Right kidney (tissue), 1 donor: Measurements from ENCODE around the gene GPR27.
A peak's percentile ranks its signal among the peaks of the same experiment; 100 is the strongest.

Source experiments
- DNase-seq: peaks from one replicate; pipeline ENCODE4 v3.0.0-alpha.2; 2016

The GPR27 gene

DNA sequence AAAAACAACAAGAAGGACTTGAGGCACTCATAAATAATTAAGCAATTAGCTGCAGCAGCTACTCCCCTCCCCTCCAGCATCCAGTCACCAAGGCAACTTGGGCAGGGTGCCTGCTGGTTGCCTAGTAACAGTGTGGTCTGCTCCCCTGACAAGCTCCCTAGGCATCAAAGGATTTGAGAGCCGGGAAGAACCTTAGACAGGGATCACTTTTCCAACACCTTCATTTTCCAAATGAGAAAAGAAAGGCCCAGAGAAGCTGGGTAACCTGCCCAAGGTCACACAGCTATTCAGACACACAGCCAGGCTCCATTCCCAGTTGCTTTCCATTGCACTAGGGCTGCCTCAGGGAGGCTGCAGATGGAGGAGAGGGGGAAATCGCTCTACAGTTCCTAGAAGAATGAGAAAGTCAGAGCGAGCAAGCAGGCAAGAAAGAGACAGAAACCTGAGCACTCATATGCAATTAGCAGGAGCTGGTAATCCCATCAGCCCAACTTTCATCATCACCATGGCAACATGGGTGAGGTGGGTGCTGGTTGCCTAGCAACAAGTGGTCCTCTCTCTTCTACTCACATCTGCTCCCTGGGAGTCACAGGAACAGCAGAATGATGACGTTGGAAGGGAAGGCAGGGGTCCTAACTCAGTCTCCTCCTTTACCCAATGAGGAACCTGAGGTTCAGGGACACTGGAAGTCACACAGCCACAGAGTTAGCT is 24.9 kb upstream of the GPR27 start:
- no peak for DNase-seq

DNA sequence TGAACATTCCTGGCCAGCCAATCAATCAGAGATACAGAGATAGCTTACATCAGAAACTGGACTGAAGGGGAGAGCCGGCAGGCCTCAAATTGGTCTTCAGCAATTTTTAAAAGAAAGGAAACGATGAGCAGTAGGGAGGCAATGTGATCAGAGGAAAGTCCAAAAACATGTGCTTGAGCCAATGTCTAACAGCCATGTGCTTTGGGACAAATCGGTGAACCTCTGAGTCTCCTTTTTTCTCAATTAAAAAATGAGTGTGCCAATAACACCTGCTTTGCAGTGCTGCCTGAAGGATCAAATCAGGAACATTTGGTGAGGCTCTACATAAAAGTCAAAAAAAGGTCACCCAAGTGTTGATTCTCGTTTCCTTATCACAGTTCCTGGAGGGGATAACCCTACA is 21.0 kb upstream of the GPR27 start:
- DNase-seq = no peak

DNA sequence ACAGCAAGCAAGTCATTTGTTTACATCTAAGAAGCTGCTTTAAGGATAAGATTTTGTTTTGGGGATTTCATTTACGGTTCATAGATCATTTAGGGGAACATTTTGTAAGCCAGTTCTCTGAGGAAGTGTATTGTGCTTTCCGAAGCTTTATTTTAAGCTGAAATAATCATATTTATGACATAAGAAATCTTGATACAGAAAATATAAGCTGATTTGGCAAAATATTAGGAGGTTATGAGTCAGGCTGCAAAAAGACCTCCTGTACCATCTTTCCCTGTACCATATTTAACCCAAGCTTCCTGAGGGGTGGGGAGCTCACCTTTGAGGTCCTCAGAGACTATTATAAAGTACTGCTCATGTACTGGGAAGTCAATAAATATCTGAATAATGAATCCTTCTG is 20.3 kb upstream of the GPR27 start:
- DNase-seq = no peak

DNA sequence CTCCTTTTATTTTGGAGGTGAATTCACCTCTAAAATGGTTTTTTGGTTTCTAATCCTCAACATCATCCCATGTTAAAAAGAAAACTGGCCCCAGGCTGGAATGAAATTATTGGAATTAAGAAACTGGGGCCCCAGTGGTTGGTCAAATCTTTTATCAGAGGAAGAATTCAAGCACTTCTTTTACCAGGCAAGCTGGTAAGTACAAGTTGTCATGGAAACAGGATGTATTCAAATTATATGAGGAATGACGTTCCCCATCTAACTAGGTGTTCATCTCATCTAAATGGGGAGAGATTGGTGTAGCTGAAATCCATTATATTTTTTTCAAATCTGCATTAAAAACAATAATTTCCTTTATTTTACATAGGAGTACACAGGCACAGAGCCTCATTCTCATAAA is 18.8 kb upstream of the GPR27 start:
- no peak for DNase-seq

DNA sequence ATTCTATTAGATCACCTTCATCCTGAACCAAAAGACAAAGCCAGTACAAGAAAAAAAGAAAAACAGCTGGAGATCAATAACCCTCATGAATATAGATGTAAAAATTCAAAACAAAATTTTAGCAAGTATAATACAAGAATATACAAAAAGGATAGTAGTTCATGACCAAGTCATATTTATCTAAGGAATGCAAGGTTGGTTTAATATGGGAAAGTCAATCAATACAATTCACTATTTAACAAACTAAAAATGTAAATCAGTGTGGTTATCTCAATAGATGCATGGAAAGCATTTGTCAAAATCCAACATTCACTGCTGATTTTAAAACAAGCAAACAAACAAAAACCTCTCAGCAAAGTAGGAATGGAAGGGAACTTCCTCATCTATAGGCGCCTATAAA is 11.0 kb upstream of the GPR27 start:
- no peak for DNase-seq

DNA sequence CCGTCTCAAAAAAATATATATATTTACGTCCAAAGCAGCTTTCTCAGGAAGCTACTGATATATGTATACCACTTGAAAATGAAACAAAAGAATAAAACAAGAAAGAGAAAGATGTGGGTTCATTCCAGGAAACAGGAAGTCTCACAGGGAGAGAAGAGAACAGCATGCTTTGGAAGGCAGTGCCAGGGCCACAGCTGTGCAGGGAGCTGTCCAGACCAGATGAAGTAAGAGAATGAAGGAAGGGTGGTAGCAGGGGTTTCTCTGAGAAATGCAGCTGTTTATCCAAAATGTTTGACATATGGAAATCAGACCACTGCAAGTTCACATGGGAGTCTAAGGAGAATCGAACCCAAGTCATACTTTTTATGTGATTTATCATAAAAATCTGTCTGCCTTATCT is 8.9 kb upstream of the GPR27 start:
- no peak for DNase-seq

DNA sequence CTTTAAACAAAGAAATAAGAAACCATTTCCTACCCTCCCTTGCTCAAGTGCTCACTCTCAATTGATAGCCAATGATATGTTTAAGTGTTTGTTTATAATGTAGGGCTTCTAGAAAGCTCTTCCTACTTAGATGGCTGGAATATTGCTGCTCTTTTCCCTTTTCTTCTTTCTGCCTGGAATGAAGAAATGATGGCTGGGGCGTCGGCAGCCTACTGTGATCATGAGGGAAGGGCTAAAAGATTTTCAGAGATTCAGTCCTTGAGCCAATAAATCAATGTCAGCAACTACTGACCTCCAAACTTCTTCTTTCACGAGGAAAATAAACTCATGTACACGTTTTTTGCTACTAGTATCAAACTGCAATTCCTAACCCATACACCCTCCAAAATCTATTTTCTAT is 2.1 kb upstream of the GPR27 start:
- no peak for DNase-seq

DNA sequence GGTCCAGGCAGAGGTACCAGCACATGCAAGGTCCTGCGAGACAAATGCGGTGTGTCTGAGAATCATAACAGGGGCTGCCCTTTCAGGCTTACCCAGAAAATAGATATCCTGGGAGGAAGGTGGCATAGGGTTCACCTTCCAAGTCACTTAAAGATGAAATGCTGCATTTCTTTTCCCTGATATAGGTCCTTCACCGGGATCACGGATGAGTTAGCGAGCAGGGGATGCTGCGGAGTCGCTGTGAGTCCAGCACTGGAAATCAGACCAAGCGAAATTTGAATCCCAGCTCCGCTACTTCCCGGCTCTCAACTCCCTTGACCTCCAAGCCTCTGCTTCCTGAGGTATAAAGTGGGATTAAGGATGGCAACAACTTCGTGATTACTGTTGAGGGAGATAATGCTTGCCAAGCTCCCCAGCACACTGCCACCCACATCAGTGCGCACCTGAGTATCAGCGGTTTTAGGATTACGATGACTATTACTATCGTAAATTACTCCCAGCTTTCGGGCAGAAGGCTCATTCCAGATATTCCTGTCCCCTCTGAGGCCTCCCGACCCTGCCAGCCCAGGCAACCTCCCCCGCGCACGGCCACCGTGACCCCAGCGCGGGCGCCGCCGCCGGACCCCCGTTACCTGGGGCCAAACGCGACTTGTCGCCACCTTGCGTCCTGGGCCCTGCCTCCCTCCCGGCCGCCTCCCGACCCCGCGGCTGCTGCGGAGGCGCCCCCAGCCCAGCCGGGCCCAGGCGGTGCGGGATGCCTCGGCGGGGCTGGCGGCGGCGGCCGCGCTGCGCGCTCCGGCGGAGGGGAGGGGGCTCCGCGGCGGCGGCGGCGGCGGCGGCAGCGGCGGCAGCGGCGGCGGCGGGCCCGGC is 589 bp upstream of the GPR27 start:
- DNase-seq = peak; percentile 67

DNA sequence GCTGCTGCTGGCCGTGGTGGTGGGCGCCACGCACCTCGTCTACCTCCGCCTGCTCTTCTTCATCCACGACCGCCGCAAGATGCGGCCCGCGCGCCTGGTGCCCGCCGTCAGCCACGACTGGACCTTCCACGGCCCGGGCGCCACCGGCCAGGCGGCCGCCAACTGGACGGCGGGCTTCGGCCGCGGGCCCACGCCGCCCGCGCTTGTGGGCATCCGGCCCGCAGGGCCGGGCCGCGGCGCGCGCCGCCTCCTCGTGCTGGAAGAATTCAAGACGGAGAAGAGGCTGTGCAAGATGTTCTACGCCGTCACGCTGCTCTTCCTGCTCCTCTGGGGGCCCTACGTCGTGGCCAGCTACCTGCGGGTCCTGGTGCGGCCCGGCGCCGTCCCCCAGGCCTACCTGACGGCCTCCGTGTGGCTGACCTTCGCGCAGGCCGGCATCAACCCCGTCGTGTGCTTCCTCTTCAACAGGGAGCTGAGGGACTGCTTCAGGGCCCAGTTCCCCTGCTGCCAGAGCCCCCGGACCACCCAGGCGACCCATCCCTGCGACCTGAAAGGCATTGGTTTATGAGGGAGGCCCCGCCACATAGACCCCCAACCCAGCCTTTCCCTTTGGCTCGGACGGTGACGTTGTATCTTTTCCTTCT is 1.1 kb downstream of the GPR27 start:
- peak; percentile 65 for DNase-seq

DNA sequence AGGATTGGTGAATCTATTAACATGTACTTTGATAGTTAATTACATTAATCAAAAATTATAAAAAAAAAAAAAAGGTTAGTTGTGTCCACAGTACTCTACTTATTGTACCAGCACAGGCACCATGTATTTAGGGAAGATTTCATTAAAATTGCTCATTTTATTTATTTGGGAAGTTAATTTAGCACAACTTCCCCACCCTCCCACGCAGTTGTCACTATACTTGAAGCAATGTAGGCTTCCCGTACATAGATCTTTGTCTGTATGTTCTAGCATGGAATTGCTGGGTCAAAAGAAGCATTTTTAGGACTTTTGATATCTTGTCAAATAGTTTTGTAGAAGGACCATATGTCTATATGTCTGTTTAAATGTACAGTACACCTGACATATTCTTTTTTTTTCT is 4.4 kb downstream of the GPR27 start:
- DNase-seq = no peak

DNA sequence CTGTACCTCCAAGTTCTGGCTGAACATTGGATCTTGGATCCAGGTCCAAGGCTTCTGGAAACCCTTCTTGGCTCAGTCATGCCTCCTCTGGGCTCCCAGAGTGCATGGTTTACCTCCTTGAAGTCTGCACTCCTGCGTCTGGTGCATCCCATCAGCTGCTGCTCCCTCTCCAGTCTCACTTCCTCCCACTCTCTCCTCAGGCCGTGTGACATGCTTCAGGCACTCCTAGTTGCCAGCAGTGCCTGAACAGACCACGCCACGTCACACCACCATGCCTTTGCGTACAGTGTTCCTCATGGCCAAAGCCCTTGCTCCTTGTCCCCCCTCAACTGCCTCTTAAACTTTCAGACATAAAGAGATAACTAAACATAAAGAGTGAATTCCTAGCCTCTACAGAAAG is 5.7 kb downstream of the GPR27 start:
- DNase-seq = no peak

DNA sequence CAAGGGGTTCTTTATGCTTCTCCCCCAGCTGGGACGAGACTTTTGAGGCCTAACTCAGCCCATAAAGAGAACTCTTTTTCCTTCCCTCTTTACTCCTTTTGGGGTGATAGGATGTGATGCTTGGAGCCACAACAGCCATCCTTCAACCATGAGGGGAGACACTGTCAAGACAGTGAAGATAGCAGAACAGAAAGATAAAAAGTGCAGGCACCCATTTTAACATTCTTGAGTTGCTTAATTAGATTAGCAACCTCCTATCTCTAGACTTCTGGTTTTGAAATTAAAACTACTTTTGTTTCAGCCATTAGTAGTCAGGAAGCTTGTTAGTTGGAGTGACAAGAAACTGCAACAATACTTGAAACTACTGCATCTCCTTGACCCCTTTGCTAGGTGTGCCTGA is 6.5 kb downstream of the GPR27 start:
- DNase-seq = no peak

DNA sequence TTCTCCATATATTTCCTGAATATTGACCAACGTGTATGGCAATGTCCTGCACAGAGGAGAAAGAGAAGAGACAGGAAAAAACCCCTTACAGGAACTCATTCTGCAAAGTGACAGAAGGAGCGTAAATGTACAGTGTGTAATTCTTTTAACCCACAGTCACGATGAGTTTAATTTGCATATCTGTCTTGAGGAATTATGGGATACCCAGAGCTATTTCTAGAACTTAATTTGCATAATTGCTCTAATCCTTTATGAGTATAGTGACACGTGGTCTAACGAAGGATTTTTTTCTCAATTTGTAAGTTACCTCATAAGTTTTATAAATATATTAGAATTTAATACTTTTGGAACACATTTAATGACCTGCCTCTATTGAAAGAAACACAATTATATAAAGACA is 9.8 kb downstream of the GPR27 start:
- DNase-seq = no peak

DNA sequence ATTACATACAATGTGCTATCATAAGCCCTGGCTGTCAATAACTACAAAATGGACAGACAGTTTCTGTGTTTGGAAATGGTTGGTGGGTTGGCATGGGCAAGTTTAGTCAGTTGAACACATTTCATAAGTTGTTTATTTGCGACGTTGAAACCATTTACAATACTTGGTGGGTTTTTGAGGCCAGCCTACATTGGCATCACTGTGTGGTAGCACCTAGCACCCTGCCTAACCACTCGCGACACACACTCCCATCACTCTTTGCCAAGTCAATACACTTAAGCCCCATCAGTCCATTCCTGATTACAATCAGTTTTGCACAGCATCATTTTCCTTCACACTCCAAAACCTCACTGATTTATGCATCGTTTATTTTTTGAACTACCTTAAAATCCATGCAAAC is 17.5 kb downstream of the GPR27 start:
- DNase-seq = no peak

DNA sequence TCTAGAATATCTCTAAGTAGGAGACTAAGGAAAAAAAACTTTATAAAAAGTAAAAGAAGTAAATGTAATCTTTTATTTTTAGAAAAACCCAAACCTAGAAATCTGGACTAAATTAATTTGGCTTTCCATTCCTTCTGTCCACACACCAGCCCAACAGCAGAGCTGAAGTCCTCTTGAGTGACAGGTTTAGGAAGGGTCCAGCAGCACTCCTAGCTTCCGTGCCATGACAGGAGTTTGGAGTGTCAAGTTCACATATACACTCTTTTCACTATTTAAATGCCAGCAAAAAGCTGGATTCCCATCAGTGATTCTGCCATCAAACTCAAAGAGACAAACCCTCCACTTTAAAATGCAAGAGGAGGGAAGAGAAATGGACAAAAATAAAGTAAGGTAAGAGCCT is 18.2 kb downstream of the GPR27 start:
- DNase-seq = no peak

DNA sequence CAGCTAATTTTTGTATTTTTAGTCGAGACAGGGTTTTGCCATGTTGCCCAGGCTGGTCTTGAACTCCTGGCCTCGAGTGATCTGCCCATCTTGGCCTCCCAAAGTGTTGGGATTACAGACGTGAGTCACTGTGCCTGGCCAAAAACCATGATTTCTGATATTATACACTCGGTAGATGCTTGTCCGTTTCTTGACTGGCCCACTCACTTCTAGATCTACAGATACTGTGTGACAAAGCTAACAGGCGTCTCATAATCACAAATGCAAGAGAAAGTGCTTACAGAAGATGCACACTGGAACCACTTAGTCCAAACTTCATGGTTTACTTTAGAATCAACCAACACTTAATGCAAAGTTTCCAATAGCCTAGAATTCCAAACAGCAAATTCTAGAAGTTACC is 22.9 kb downstream of the GPR27 start:
- DNase-seq = no peak

DNA sequence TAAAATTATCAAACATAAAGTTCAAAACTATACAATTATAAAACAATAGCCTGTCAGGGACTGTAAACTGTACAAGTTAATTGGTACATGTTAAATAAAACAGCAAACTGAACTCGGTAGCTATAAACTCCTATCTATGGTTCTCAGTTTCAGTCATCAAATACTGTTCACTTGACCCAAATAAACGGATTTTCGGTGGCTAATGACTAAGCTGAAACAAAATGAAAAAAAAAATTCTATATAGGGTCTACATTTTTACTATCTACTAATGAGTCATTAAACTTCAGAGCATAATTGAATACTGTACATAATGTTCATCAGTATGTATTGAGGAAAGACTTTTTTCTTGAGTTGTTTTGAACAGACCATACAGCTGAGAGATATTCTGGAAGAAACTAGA is 24.7 kb downstream of the GPR27 start:
- no peak for DNase-seq

DNA sequence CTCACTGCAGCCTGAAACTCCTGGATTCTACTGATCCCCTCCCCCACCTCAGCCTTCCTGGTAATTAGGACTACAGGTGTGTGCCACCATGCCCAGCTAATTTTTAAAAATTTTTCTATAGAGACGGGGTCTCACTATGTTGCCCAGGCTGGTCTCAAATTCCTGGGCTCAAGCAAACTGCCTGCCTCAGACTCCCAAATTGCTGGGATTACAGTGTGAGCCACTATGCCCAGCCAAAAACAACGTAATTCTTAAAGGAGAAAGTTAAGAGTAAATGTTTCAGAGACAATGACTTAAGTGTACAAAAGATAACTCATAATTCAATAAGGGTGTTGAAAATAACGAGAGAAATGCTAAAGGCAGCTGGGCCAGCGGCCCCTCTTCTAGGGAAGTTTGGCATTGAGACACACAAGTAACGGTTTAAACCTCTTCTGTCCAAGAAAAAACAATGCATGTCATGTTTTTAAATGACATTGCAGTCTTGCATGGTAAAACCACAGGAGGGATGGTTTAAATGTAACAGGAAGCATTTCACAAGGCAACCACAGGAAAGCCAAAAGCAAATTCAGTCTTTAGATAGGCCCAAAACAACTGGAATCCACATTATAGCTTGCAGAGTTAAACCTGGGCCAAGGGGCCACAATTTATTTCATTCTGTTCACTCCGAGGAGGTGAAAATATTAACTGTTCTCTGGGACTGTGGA is 26.2 kb downstream of the GPR27 start:
- DNase-seq = no peak

DNA sequence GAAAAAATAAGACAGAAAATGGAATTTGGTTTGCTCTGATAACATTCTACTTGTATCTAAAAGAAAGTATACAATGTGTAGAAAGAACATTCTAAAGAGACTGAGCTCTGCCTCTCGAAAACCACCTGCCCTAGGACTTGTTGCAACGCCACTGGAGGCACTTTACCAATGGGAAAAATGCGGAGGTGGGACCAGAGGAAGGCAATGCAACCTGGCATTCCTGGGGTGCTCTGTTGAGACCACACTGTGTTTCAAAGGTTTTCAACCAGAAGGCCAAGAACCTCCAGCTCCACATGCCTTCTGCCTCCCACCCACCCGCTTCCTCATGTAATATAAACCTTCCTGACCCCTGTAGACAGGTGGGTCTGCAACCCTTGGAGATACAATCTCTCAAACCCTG is 26.8 kb downstream of the GPR27 start:
- DNase-seq = no peak

DNA sequence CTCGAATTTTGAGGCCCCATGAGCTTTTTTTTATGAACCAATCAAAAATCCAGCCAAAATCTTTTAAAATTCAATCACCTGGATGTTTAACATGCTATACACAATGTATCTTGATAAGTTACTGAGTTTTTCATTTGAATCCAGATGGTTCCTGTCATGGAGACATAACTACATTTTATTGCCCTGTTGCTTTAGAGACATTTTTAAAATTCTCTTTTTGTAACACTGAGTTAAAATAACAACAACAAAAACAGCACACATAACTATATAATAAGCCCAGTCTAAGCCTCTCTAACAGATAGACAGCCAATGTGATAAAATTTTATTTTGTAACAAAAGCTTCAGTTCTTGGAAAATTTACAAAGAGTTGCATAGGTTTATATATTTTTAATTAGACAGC is 29.5 kb downstream of the GPR27 start:
- DNase-seq = peak; percentile 16

DNA sequence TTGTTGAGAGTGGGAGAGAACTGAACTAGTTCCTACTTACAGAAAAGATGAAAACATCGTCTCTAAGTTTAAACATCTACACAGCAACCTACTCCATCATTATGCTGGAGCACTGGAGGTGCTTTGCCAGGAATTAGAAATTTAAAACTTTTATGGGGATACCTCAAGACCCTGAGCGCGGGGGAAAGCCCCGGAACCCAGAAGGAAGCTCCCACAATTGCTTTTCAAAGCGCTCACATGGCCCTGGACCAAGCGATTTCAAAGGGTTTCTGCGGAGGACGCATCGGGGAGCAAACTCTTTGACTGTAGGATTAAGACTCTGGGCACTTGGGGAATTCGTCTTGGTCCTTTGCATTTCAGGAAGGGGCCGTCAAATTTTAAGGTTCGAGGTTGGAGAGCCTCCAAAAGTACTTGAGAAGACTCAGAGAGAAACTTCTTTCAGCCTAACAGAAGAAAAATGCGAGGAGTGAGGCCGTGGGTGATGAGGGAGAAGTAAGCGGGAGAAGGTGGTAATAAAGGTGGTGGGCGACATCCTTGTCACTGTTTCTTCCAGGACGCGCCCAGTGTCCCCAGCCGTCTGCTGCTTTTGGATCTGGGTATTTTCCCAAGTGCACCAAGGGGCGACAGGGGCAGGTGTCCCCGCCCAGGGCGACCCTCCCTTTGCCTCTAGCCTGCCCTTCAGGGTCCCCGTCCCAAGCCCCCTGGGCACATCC is 30.7 kb downstream of the GPR27 start:
- DNase-seq = peak; percentile 56

DNA sequence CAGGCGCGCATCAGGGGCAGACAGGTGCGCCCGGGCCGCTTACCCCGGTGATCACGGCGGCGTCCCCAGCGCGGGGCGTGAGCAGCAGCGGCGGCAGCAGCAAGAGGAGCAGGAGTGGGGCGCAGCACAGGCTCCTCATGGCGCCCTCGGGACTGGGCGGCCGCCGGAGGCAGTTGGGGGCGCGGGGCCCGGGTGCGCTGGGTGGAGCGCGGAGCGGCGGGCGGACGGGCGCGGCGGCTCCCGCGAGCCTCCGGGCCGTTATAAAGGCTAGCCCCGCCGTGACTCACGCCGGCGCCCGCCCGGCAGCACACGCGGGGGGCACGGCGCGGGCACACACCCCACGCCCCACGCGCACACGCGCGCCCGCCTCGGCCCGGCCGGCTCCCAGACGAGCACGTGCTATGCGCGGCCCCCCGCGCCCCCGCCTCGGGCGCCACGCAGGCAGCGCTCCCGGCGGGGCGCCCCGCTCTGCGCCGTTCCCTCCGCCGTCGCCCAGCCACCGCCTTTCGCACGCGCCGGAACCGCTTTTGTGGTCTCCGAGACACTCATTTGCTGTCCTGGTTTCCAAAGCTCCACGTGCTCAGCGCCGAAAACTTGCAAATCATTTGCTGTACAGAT is 31.4 kb downstream of the GPR27 start, which contains the start of gene PROK2:
Gene PROK2 (minus strand): TSS at position 235 of the 618 bp plus-strand sequence. CDS start 96 bp downstream, at position 139.
- no peak for DNase-seq
